HG02870 (cell line): ENCODE measurements around the gene PRAMEF13.
"Not testable (repeated sequence)": the region's sequence is repeated elsewhere in the genome, so short reads cannot be mapped to it uniquely, and the experiment has no call there.

Experiments used
- ATAC-seq: cut with Tn5 transposase; IDR thresholded peaks from one replicate; pipeline ENCODE4 v1.9.1; 2021; ENCODE audit warnings: mild to moderate bottlenecking, moderate library complexity; ENCODE audit not compliant: unreplicated experiment

The PRAMEF13 gene, protein sequence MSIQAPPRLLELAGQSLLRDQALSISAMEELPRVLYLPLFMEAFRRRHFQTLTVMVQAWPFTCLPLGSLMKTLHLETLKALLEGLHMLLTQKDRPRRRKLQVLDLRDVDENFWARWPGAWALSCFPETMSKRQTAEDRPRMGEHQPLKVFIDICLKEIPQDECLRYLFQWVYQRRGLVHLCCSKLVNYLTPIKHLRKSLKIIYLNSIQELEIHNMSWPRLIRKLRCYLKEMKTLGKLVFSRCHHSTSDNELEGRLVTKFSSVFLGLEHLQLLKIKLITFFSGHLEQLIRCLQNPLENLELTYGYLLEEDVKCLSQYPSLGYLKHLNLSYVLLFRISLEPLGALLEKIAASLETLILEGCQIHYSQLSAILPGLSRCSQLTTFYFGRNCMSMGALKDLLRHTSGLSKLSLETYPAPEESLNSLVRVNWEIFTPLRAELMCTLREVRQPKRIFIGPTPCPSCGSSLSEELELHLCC

DNA sequence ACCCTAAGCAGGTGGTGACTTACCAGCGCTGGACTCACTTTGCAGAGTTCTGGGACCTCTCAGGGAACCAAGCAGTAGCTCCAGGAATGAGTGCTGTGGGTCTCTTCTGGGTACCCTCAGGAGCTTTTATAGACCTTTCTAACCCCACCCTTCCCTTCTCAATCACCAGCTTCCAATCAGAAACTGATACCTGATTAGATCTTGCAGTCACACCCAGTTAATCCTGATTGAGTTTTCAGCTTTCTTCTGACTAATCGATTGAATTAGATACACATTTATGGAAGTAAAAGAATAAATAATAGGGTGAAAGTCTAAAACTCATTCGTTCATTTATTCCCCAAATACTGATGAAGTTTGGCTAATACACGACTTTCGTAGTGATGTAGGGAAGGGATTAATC, at the start of gene PRAMEF13:
PRAMEF13 (minus strand) TSS at position 101 of the 400 bp plus-strand sequence. CDS start 1,820 bp downstream, outside the sequence.
- ATAC-seq: not testable (repeated sequence)

GRCh38 chr1:13247122-13247521, 45.9 kb upstream of the PRAMEF13 start:
- not testable (repeated sequence) for ATAC-seq

DNA sequence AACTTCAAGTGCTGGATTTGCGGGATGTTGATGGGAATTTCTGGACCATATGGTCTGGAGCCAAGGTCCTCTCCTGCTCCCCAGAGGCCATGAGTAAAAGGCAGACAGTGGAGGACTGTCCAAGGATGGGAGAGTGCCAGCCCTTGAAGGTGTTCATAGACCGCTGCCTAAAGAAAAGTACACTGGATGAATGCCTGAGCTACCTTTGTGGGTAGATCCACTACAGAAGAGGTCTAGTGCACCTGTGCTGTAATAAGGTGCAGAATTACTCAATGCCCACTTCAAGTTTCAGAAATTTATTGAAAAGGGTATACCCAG, 45.3 kb upstream of the PRAMEF13 start:
- not testable (repeated sequence) for ATAC-seq

DNA sequence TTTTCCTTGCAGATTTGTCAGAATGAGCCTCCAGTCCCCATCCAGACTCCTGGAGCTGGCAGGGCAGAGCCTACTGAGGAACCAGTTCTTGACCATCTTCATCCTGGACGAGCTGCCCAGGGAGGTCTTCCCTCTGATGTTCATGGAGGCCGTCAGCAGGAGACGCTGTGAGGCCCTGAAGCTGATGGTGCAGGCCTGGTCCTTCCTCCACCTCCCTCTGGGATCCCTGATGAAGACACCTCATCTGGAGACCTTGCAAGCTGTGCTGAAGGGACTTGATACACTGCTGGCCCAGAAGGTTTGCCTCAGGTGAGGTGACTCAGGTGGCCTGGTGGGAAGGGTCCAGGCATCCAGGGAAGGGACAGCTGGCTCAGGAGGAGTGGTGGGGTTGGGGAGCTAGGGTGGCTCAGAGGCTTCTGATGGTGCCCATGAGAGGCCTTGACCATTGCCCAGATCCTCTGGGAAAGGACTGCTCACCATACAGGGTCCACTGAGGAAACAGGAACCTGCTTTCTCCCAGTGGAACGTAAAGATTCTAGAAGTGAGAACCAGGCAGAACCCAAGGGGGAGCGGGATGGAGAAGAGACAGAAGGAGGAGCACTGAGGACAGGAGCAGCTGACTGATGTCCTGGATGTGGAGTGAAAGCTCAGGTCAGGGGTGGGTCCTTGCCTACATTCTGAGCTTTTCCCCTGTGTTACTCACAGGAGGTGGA, 44.8 kb upstream of the PRAMEF13 start:
- ATAC-seq: not testable (repeated sequence)

GRCh38 chr1:13243536-13244263, 42.5 kb upstream of the PRAMEF13 start:
- not testable (repeated sequence) for ATAC-seq

GRCh38 chr1:13239633-13240032, 38.4 kb upstream of the PRAMEF13 start:
- ATAC-seq: not testable (repeated sequence)

DNA sequence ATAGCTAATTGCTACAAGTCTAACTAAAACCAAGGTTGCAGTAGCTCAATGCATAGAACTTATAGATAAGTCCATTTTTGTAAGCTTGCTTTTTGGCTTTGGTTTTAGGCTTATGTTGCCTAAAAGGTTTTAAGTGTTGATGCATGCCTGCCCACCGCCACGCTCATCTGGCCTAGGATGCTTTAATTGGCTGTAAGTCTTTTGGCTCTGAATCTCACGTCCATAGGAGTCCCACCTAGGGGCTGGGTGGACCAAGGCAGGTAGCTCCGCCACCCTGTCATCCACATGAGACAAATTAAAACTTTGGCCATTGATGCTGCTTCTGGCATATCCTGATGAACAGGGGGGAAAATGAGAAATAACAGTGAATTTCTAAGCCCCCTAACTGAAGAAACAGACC, 36.4 kb upstream of the PRAMEF13 start:
- ATAC-seq: not testable (repeated sequence)

DNA sequence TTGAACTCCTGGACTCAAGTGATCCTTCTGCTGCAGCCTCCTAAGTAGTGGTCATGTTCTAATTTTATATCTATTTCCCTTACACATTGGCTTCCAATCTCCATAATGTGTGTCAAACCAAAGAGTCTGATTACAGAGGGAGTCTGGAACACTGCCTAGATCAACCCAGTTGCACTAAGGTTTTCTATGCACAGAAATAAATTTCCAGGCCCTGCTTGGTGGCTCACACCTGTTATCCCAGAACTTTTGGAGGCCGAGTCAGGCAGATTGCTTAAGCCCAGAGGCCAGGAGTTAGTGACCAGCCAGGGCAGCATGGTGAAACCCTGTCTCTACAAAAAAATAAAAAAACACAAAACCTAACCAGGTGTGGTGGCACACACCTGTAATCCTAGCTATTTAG, 32.8 kb upstream of the PRAMEF13 start:
- ATAC-seq: not testable (repeated sequence)

DNA sequence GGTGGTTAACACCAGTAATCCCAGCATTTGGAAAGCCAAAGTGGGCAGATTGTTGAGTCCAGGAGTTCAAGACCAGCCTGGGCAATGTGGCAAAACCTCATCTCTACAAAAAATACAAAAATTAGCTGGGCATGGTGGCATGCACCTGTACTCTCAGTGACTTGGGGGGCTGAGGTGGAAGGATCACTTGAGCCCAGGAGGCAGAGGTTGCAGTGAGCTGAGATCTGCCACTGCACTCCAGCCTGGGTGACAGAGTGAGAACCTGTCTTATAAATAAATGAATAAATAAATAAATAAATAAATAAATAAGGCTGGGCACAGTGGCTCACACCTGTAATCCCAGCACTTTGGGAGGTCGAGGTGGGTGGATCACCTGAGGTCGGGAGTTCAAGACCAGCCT, 30.8 kb upstream of the PRAMEF13 start:
- ATAC-seq: not testable (repeated sequence)

GRCh38 chr1:13231061-13231750, 30.0 kb upstream of the PRAMEF13 start:
- not testable (repeated sequence) for ATAC-seq

- ATAC-seq: not testable (repeated sequence)
Observed at GRCh38 chr1:13230601-13231000, 29.4 kb upstream of the PRAMEF13 start.

DNA sequence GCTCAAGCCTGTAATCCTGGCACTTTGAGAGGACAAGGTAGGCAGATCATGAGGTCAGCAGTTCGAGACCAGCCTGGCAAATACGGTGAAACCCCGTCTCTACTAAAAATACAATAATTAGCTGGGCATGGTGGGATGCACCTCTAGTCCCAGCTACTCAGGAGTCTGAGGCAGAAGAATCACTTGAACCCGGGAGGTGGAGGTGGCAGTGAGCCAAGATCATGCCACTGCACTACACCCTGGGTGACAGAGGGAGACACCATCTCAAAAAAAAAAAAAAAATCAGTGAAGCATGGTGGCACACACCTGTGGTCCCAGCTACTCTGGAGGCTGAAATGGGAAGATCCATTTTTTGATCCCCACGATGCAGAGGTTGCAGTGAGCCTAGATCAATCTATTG, 28.9 kb upstream of the PRAMEF13 start:
- not testable (repeated sequence) for ATAC-seq

- no peak for ATAC-seq
Observed at GRCh38 chr1:13228343-13228781, 27.2 kb upstream of the PRAMEF13 start.

DNA sequence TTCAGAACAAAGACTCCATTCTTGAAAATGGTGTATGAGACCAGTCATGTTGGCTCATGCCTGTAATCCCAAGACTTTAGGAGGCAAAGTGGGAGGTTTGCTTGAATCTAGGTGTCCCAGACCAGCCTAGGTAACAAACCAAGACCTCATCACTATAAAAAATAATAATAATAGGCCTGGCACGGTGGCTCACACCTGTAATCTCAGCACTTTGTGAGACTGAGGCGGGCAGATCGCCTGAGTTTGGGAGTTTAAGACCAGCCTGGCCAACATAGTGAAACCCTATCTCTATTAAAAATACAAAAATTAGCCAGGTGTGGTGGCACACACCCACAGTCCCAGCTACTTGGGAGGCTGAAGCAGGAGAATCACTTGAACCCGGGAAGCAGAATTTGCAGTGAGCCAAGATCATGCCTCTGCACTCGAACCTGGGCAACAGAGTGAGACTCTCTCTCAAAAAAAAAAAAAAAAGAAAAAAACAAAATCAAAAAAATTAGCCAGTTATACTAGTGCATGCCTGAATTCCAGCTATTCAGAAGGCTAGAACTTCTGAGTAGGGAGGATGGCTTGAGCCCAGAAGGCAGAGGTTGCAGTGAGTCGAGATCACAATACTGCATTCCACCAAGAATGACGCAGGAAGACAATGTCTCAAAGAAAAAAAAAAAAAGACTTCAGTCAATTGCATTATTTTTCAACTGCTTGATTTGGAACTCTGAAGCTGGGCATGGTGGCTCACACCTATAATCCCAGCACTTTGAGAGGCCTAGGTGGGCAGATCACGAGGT, 26.3 kb upstream of the PRAMEF13 start:
- ATAC-seq: not testable (repeated sequence)

GRCh38 chr1:13225675-13226204, 24.5 kb upstream of the PRAMEF13 start, which contains the start of gene PRAMEF18:
Gene PRAMEF18, minus strand, starts transcription at chr1:13226154. Its CDS starts 48 bp downstream, at chr1:13226106.
- not testable (repeated sequence) for ATAC-seq

DNA sequence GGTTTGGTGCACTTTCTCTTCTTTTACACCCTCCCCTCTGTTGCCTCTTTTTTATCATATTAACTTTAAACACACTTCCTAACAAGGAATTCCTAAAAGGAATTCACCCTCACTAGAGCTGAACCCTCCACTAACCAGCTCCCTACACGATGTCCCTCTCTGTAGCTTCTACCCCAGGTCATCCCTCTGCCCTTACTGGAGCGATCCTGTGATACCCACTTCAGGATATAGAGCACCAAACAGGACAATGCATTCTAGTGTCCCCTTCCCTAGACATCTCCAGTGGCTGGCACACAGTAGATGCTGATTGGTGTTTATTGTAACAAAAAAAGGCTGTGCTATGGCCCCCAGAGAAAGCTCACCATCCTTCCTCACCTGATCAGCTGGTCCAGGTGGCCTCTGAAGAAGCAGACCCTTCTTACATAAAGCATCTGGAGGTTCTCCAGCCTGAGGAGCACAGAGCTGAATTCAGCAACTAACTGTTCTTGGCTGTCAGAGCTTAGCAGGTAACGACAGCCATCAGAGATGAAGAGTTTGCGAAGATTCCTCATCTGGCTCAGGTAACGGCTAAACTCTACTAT, 23.4 kb upstream of the PRAMEF13 start:
- ATAC-seq: no peak

DNA sequence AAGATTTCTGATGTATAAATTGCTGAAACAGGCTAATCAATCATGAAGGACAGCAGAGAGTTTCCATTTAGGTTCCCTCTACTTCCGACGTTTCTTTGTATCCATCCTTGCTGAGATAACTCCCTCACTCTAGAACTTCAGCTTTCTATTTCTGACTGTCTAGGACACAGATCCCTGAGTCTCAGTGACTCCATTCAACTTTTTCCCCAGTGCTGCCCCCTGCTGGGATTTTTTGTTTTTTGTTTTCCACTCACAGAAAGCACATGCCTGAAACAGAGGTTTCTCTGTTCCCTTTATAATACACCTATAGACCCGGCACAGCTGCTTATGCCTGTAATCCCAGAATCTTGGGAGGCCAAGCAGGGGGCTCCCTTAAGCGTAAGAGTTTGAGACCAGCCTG, 21.6 kb upstream of the PRAMEF13 start:
- not testable (repeated sequence) for ATAC-seq

GRCh38 chr1:13219203-13219602, 18.0 kb upstream of the PRAMEF13 start:
- not testable (repeated sequence) for ATAC-seq

DNA sequence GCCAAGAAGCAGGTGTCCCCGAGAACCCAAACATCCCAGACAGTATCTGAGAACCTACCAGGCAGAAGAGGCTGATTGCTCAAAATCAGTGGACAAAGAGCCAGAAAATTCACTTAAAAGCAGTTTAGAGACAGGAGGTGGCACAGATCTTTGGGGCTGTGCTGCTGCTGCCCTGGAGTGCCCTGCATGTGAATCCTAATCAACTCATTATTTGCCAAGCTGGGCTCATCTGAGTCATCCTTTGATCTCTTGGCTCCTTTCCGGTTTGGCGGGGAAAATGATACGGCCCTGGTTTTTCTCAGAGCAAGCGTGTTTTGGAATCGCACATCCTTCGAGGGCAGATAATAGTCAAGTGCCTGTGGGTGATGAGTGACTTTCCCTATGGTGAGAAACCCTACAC, 15.4 kb upstream of the PRAMEF13 start:
- not testable (repeated sequence) for ATAC-seq
